GM06990 (cell line): Measurements from ENCODE around the gene SAE1.

Experiments used
- DNase-seq: peaks from one replicate; pipeline ENCODE4 v3.0.0-alpha.2; 2011; ENCODE audit not compliant: insufficient read length; ENCODE audit errors: extremely low read depth
- H3K27me3 ChIP-seq: replicated peaks from 2 replicates; pipeline ENCODE4 v1.6.0; 2011; ENCODE audit warnings: low read length; ENCODE audit not compliant: control insufficient read depth, insufficient read depth
- H3K36me3 ChIP-seq: 2 replicates; pipeline ENCODE4 v1.5.1; 2011; ENCODE audit warnings: low read length; ENCODE audit not compliant: control insufficient read depth, insufficient read depth
- H3K4me3 ChIP-seq: replicated peaks from 2 replicates; pipeline ENCODE4 v1.5.1; 2011; ENCODE audit warnings: low read depth, mild to moderate bottlenecking, control low read depth, low read length
- TF ChIP-seq, protein P1 (sequence below): IDR thresholded peaks from 2 replicates; pipeline ENCODE4 v1.5.1; 2011; ENCODE audit warnings: low read length, control low read depth, mild to moderate bottlenecking, inconsistent platforms; ENCODE audit not compliant: insufficient read depth, poor library complexity, severe bottlenecking

Gene SAE1

DNA sequence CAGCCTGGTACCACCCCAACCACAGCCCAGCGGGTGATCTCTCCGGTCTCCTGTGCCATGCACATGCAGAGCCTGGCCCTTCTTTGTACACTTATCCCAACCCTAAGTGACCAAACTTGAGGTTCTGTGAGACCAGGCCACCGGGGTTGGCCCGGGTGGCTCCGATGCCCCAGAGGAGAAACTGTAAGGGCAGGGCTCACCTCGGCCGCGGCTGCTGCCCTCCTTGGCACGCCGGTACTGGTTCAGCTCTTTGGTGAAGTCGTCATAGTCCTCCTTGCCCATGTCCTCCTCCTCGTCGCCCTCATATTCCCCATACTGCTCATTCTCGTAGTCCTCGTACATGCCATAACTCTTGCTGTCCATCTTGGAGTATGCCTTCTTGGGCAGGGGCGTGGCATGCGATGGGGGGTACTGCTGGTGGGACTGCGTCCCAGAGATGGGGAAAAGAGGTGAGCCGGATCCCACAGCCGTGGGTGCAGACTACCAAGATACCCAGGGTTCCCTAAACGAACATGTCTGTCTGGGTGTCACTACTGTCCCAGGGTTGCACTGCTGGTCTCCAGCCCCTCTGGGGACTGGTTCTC lies 40.8 kb upstream of the SAE1 start:
- H3K27me3 ChIP-seq = no peaks in the 10 kb centered on the region
- TF ChIP-seq, protein P1, sequence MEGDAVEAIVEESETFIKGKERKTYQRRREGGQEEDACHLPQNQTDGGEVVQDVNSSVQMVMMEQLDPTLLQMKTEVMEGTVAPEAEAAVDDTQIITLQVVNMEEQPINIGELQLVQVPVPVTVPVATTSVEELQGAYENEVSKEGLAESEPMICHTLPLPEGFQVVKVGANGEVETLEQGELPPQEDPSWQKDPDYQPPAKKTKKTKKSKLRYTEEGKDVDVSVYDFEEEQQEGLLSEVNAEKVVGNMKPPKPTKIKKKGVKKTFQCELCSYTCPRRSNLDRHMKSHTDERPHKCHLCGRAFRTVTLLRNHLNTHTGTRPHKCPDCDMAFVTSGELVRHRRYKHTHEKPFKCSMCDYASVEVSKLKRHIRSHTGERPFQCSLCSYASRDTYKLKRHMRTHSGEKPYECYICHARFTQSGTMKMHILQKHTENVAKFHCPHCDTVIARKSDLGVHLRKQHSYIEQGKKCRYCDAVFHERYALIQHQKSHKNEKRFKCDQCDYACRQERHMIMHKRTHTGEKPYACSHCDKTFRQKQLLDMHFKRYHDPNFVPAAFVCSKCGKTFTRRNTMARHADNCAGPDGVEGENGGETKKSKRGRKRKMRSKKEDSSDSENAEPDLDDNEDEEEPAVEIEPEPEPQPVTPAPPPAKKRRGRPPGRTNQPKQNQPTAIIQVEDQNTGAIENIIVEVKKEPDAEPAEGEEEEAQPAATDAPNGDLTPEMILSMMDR = no peak
- H3K36me3 ChIP-seq = peaks cover 25% of the 10 kb centered on the region
- no peak overlapping the region for H3K4me3 ChIP-seq
- no peak for DNase-seq

DNA sequence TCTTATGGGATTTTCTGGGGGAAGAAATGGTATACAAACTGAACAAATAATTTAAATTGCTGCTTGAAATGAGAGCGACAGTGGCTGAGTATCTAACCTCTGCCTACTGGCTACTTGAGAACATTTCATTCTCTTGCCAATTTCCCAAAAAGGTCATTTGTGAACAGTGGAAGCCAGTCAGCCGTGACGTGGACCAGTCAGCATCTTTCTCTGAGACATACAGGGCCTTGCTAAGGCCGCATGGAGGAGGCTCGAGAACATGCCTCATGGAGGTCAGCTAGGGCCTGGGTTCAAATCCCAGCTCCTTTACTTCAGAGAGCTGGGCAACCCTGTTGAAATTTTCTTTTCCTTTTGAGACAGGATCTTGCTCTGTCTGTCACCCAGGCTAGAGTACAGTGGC lies 37.4 kb upstream of the SAE1 start:
- H3K36me3 ChIP-seq = peaks cover 14% of the 10 kb centered on the region
- TF ChIP-seq, protein P1 = no peak

DNA sequence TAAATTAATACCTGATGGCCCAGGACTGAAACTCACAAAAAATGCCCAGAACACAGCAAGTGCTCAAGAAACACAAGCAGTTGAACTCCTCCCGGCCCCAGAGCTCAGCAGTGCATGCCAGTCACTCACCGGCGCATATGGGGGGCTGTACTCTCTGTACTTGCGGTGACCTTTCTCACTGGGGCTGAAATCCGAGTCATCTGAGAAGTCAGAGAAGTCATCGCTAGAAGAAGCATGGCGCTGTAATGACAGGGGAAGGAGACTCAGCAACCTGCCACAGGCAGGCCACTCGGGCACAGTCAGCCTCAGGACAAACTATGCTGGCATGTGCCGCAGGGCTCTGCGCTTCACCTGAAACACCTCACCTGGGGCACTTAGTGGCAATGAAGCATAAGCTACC lies 36.8 kb upstream of the SAE1 start:
- H3K4me3 ChIP-seq = peak overlapping the region; percentile 8; the same call in 1 of the 2 replicates
- no peaks in the 10 kb centered on the region for H3K27me3 ChIP-seq
- TF ChIP-seq, protein P1 = peak; percentile 5
- H3K36me3 ChIP-seq = peaks cover 15% of the 10 kb centered on the region
- DNase-seq = peak; percentile 78

More for the DNA sequence above, 37.4 kb upstream of the SAE1 start:
- Histone ChIP-seq H3K27me3 (no peaks in the 10 kb centered on the region), H3K4me3 (no peak overlapping the region)
- DNase-seq = no peak

DNA sequence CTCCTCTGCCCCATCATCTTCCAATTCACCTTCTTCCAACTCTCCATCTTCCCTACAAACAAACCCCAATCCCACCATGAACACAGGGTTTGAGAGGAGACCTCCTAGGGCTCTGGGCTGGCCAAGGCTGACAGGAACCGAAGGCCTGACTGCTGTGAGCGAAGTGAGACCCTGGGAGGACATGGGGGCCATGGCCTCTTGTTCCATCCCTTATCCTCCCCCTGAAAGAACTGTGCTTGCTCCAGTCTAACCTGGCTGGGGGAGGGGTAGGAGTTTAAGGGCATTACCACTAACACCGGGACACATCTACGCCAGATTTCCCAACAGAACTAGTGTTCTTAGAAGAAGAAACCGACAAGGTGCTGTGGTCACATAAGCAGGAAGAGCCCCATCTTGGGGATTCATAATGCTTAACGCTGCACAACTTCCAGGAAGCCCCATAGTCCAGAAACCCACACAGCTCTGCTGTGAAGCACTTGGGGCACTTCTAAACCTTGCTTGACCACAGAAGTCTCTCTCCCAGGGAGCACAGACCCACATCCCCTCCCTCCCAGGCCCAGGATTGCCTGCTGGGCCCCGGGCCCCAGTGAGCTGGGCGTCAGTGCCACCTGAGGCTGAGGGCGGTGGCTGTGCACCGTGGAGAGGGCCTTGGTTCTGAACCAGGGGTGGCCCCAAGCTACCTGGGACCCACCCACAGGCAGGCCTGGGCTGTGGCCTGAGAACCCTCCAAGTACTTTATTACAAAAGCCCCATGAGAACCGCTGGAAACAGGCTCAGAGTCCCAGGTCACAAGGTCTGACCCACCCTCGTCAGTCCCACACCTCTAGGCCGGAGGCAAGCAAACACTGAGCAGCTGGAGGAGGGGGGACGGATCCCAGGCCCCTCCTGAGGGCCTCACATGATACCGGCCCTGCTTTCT lies 35.8 kb upstream of the SAE1 start:
- TF ChIP-seq, protein P1 = no peak
- H3K36me3 ChIP-seq = peaks cover 9% of the 10 kb centered on the region
- DNase-seq = peak; percentile 54
- peak overlapping the region; percentile 19 for H3K4me3 ChIP-seq
- H3K27me3 ChIP-seq = no peaks in the 10 kb centered on the region

DNA sequence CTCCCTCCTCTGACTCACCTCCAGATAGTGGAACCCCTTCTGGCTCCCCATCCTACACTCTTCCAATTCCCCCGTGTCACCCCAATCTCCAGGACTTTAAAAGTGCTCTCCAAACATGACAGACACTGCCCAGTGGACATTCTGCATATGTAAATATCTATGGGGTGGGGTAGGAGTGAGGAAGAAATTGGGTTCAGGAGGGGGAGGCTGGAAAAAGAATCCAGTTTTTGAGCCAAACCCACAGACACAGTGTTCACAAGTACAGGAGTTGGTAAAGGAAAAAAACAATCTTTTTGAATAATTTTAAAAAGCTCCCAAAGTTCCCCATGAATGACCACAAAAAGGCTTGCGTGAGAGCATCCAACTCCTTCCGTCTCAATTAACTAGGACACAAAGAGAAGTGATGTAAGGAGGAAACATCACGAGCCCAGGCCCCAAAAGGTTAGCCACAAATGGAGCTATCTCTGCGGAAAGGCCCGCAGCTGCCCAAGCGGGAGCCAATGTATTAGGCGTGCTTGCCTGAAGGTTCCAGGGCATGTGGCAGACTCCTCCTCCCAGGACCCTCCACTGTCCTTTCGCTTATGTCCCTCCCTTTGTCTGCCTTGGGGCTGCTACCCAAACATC lies 35.0 kb upstream of the SAE1 start:
- TF ChIP-seq, protein P1 = no peak
- DNase-seq = no peak

More for the DNA sequence above, 35.0 kb upstream of the SAE1 start:
- no peaks in the 10 kb centered on the region for H3K27me3 ChIP-seq
- H3K4me3 ChIP-seq = peak overlapping the region; percentile 12
- H3K36me3 ChIP-seq = peaks cover 6% of the 10 kb centered on the region
